ENCODE data around the gene HOXA11.

HOXA11 gene

GRCh38 chr7:27184337-27185012 is 557 bp downstream of the HOXA11 start:
- peak; percentile 16 to 30 for DNase-seq

DNA sequence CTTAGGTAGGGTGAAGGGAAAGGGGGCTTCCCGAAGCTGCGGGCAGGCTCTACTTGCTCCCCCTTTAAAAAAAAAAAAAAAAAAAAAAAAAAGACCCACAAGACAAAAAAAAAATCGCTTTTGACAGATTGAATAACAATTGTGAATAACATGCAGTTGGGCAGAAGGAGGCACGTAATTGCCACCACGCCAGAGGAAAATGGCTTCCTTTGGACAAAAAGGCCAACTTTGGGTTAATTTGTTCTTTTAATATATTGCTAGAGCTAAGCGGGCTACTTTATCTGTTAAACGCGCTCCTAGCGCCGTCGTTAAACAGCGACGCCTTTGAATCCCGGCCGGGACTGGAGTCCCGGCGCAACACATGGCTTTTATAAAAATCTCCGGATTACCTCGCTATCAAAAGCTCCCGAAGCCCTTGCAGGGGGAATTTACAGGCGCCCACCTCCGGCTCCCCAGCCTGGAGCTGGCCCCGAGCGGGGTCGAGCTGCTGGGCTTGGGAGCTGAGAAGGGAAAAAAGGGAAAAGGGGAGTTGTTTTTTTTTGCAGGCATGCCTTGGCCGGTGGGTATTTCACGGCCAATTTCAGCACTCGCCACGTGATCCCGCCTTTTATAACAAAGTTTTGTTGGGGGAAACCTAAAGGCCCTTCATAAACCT is 1.2 kb downstream of the HOXA11 start:
- DNase-seq = peak in 1 of 2 experiments; percentile 11
- TF ChIP-seq POLR2A (IDR thresholded peaks at IDR 0.05; ENCODE audit: low read length) = no peak
- no peak for TF ChIP-seq GATA1 (IDR thresholded peaks at IDR 0.05; ENCODE audit: low read depth, low read length)

More at GRCh38 chr7:27184337-27185012, 557 bp downstream of the HOXA11 start:
- no peak for TF ChIP-seq POLR2A (IDR thresholded peaks at IDR 0.05; ENCODE audit: low read length)

DNA sequence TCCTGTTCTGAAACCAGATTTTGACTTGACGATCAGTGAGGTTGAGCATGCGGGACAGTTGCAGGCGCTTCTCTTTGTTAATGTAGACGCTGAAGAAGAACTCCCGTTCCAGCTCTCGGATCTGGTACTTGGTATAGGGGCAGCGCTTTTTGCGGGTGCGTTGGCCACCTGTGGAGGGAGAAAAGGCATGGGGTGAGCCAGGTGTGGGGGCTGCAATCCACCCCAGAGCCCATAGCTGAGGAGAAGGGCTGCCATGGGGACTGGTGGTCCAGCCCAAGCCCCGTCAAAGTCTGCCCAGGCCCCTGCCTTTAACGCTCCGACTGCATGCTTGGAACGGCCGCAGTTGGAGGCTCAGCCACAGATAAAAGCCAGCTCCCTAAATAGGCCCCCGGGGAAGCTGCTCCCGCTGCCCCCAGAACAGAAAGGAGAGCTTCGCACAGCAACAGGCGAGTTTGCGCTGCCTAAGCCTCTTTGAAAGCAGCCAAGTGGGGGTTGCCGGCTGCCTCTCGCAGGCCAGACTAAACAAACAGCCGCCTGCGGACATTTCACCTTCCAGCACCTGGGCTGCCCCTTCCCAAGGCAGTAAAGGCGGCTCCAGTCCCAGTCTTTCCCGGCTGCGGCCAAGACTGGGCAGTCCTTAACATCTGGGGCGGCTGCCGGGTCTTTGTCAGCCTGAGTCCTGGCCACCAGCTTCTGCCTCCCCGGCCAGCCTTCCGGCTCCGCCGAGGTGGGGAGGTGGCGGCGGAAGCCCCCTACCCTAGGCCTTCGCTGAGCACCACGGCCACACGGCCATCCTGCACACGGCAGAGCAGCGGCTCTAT is 2.0 kb downstream of the HOXA11 start:
- no peak for TF ChIP-seq POLR2A (IDR thresholded peaks at IDR 0.05; ENCODE audit: low read length)
- no peak for TF ChIP-seq GATA1 (IDR thresholded peaks at IDR 0.05; ENCODE audit: low read depth, low read length)
- DNase-seq = no peak

DNA sequence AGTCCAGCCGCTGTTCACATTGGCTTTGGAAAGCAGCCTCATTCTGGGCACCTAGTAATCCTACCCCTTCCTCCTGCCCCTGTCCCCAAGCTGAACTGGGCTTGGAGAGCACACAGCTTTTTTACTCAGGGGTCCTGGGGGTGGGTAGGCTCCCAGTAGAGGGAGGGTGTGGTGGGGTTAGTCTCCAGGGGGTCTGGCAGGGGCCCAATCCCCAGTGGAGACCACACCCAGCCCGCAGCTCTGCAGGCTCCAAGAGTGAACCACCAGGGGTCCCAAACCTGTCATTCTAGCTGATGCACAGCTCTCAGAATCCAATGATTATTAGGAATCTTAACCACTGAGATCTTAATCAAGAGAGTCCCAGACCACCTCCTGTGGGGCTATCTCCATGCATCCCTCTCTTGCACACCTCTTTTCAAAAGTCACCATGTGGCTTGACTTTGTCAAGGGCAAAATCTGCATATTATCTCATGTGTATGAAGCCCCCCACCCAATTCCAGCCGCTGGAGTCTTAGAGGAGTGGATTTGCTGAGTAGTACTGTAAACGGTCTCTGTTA is 2.7 kb downstream of the HOXA11 start:
- no peak for DNase-seq
- TF ChIP-seq GATA1 (IDR thresholded peaks at IDR 0.05; ENCODE audit: low read depth, low read length) = no peak
- TF ChIP-seq POLR2A (IDR thresholded peaks at IDR 0.05; ENCODE audit: low read length) = no peak

- TF ChIP-seq GATA1 (IDR thresholded peaks at IDR 0.05; ENCODE audit: low read depth, low read length) = no peak
- TF ChIP-seq POLR2A (IDR thresholded peaks at IDR 0.05; ENCODE audit: low read length) = no peak
- DNase-seq = no peak
Measured at GRCh38 chr7:27181795-27182275, 3.2 kb downstream of the HOXA11 start.

DNA sequence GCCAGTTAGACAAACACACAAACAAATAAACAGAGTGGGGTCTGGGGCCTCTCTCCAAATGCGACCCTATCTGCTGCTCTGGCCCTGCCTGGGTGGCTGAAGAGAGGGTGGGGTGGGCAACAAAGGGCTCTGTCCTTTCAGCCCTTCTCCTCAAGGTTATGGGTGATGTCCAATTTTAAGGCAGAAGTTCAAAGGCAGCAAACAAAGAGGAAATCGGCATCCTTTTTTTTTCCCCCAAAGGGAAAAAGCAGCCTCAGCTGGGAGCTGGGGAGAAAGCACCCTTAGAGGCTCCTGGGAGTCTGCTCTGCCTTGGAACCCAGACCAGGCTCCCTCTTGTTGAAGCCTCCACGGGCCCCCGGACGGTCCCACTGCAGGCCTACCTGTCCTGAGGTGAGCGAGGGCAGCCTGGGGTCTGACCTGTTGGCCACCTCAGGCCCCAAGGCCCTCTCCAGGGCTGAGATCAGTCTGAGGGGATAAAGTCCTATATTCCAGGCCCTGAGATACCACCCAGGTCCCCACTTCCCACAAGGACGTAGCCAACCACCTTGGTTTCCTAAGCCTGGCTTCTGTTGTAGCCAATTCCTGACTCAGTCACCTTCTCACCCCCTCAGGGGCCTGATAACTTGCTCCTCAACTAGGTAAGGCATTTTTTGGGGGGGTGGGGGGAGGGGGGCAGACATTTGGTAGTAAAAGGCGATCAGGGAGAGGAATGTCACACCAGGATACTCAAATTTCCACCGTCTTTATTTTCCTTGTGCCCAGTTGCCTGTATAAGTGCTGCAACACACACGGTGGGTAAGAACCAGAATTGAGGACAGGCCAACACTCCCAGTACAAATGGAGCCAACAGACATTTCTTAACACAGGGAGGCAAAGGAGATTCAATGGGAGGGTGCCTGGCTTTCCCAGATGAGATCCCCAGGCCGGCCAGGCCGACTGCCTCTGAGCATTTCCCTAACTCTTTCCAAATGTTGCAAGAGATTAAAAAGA is 4.3 kb downstream of the HOXA11 start:
- DNase-seq = no peak
- no peak for TF ChIP-seq GATA1 (IDR thresholded peaks at IDR 0.05; ENCODE audit: low read depth, low read length)
- no peak for TF ChIP-seq POLR2A (IDR thresholded peaks at IDR 0.05; ENCODE audit: low read length)

DNA sequence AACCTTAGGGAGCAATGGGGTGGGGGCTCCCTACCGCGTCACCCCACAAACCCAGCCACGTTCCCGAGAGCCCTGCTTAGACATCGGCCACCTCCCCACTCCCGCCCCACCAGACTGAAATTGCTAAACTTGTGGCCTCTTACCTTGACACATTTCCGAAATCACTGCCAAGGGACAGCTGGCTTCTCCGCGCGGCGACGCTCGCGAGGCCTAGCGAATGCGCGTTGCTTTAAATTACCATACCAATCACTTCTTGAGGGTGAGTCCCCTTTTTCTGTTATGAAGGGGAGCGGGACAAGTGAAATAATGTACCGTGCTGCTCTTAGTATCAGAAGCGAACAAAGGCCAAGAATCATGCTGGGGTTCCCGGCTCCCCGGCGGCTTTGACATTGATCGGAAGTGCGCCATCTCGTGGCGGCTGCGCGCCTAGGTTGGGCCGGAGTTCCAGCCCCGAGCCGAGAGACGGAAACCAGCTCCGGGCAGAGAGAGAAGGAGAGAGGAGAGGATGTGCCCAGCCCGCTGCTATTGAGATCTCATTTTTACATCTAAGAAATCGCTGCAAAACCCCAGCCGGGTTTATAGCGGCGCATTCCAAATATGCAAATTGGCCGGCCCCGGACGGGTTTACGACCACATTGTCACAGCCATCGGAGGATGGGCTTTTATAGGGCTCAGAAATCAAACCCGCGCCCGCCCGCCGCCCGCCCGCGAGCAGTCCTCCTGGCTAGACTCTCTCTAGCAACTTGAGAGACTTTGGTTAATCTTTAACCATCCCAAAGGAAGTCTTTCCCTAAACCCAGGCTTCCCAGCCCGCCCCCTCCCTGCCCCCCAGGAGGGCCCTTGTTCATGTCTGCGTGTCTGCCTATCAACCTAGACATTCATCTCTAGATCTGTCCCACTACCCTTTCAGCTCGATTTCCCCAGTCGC is 5.3 kb downstream of the HOXA11 start:
- DNase-seq = peak; percentile 58 to 73
- no peak for TF ChIP-seq GATA1 (IDR thresholded peaks at IDR 0.05; ENCODE audit: low read depth, low read length)
- no peak for TF ChIP-seq POLR2A (IDR thresholded peaks at IDR 0.05; ENCODE audit: low read length)

DNA sequence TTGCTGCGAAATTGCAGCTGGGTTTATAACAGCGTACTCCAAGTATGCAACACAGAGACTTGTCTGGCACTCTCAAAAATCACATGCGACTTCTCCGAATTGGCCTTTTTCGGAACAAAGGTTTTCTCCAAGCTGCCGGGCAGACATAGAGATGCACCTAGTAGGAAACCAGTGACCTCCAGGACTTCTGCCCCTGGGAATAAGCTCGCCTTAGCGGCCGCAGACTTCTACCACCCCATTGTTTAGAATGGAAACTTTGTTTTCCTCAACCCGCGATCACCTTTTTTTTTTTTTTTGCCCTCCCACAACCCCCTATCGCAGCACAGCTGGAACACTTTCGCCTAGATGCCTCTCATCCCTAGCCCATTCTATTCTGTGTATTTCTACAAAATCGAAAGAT is 6.0 kb downstream of the HOXA11 start:
- no peak for TF ChIP-seq POLR2A (IDR thresholded peaks at IDR 0.05; ENCODE audit: low read length)
- TF ChIP-seq GATA1 (IDR thresholded peaks at IDR 0.05; ENCODE audit: low read depth, low read length) = no peak
- DNase-seq = no peak

DNA sequence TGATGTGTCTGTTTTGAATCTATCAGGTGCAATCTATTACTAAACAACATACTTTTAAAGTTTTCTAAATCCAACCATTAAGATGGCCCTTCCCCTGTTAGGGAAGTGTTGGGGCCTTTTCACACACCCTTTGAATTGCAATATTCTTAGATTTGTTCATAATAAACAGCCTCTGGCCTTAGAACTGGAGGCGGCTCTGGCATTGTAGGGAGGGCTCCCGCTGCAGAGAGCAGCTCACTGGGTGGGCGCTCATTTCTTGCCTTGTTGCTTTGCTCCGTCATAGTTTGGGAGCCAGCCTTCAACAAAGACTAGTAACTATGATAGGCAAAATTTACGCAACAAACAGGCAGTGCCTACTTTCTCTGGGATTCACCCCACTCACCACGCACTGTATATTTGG is 6.7 kb downstream of the HOXA11 start:
- DNase-seq = no peak
- TF ChIP-seq GATA1 (IDR thresholded peaks at IDR 0.05; ENCODE audit: low read depth, low read length) = no peak
- TF ChIP-seq POLR2A (IDR thresholded peaks at IDR 0.05; ENCODE audit: low read length) = no peak

- TF ChIP-seq POLR2A (IDR thresholded peaks at IDR 0.05; ENCODE audit: low read length) (no peak), GATA1 (IDR thresholded peaks at IDR 0.05; ENCODE audit: low read depth, low read length) (no peak)
- DNase-seq = no peak
Measured at GRCh38 chr7:27177795-27178320, 7.2 kb downstream of the HOXA11 start.

DNA sequence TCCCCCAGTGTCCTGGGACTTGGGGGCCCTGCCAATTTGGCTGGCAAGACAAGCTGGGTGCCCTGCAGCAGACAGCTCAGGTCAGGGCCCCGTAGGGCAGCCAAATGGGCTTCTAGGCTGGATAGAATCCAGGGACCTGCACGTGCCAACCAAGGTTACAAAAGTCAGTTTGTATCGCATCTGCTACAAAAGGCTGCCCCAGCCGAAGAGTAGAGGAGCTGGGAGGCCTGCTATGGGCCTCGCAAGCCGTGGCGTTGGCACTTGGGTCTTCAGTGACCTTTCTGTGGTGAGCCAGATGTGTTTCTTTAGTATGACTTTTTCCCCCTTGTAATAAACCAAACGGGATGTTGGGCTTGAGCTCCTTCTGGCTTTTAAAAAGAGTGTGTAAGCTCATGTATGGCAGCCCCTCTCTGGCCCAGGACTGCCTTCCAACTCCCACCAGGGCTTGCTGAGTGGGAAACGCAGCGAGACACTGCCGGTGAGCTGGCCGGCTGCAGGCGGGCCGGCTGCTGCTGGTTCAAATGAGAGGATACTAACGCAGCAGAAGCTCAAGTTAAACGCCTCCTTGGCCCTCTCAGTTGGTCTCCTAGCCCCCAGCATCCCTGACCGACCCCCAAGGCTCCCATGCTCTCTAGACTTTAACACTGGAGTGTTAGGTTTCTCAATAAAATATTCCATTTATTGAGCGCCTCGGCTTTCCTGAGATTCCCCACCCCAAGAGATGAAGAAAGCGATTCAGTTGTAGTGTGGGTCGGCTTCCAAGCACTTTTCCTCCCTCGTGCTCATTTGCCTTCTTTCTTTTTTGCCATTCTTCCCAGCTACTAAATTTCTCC is 7.9 kb downstream of the HOXA11 start:
- DNase-seq = no peak

More for the DNA sequence above, 7.9 kb downstream of the HOXA11 start:
- no peak for TF ChIP-seq POLR2A (IDR thresholded peaks at IDR 0.05; ENCODE audit: low read length)
- TF ChIP-seq GATA1 (IDR thresholded peaks at IDR 0.05; ENCODE audit: low read depth, low read length) = no peak
